Left lung (tissue), 10 donors: ENCODE measurements around the gene MYO18A. TPM values are rescaled to one million over a fixed set of nuclear protein-coding genes. Genes with fewer than 3 reads are reported as not detected.

Experiments used
- ATAC-seq: fragments of 200-7000 bp; cut with Tn5 transposase; one replicate; pipeline ENCODE4 v1.9.1; 2020; ENCODE audit warnings: moderate library complexity
- DNase-seq, 4 donors: peaks; one replicate each; pipeline ENCODE4 v3.0.0-alpha.2; 2013 to 2020
- H3K27ac ChIP-seq, 2 donors: fragments of 200-600 bp; sonication (generic) in 1 of 2; one replicate each; pipeline versions ENCODE4 v1.5.0 to v1.8.0; 2020 to 2021
- H3K27me3 ChIP-seq, 2 donors: fragments of 200-600 bp; sonication (generic) in 1 of 2; one replicate each; pipeline versions ENCODE4 v1.5.0 to v1.8.0; 2020 to 2021
- H3K36me3 ChIP-seq, 2 donors: fragments of 200-600 bp; sonication (generic) in 1 of 2; one replicate each; pipeline versions ENCODE4 v1.5.0 to v1.8.0; 2020 to 2021
- H3K4me1 ChIP-seq, 2 donors: fragments of 200-600 bp; one replicate each; pipeline ENCODE4 v1.8.0; 2021
- H3K4me3 ChIP-seq, 2 donors: fragments of 200-600 bp; sonication (generic) in 1 of 2; one replicate each; pipeline versions ENCODE4 v1.5.0 to v1.8.0; 2020 to 2021; ENCODE audit warnings: mild to moderate bottlenecking in 1 of 2
- H3K9me3 ChIP-seq, 2 donors: fragments of 200-600 bp; sonication (generic) in 1 of 2; one replicate each; pipeline versions ENCODE4 v1.5.0 to v1.8.0; 2020 to 2021
- intact Hi-C, 2 donors: fragments of 100-400 bp; cut with DNase I; formaldehyde crosslinking; loops; one replicate each; pipeline versions ENCODE4 v1.11.2 to v1.14.2; 2022
- polyA plus RNA-seq, 6 donors: library from polyadenylated mRNA; unstranded; fragments of 120-200 nt; gene quantifications; one replicate each; pipeline ENCODE4 v1.2.1, GENCODE V29; 2013; ENCODE audit not compliant: insufficient read length in 6 of 6
- total RNA-seq, 2 donors: library from RNA; stranded (reverse); fragmentation: NEBNext Ultra II Directional; extraction: Animal tissue kit (Norgen Biotek cat#: 25700); gene quantifications; one replicate each; pipeline ENCODE4 v1.2.1, GENCODE V29; 2021
- TF ChIP-seq, protein P1 (sequence below), 2 donors: fragments of 200-600 bp; sonication (generic) in 1 of 2; IDR thresholded peaks; one replicate each; pipeline versions ENCODE4 v1.5.0 to v1.8.0; 2021; ENCODE audit warnings: antibody characterized with exemption in 2 of 2
- donor health status: DM: no; HTN: yes; CAD: no.
- donor health status: DM: no; HTN: no; CAD: no.

Gene MYO18A
- total and polyA plus RNA-seq, 8 donors: 37.0 to 58.3 (median 40.4) TPM

DNA sequence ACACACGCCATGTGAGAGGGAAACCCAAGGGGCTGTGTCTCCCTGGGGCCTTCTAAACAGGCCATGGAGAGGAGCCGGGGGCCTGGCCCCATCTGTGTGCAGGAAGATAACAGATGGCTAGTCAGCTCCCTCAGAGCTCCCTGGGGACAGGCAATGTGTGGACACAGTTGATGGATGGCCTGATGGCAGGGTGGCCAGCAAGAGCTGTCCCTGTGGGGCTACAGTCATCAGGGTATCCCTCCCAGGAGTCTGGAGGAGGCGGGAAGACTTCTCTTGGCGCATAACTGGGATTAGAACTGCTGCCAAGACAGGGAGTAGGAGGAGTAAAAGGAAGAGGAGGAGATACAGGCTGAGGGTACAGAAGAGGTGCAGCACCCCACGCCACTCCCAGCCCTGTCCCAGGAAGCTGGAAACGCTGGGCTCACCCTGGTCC is 17.3 kb downstream of the MYO18A start:
- Histone ChIP-seq H3K4me3 (no peak overlapping the region), H3K9me3 (no peaks in the 10 kb centered on the region), H3K27ac (no peak overlapping the region), H3K36me3 (peaks cover 0 to 19% of the 10 kb centered on the region in 2 donors), H3K4me1 (peaks cover 16 to 38% of the 10 kb centered on the region in 2 donors), H3K27me3 (no peaks in the 10 kb centered on the region)
- DNase-seq: peak in 1 of 4 donors; percentile 54
- TF ChIP-seq, protein P1, sequence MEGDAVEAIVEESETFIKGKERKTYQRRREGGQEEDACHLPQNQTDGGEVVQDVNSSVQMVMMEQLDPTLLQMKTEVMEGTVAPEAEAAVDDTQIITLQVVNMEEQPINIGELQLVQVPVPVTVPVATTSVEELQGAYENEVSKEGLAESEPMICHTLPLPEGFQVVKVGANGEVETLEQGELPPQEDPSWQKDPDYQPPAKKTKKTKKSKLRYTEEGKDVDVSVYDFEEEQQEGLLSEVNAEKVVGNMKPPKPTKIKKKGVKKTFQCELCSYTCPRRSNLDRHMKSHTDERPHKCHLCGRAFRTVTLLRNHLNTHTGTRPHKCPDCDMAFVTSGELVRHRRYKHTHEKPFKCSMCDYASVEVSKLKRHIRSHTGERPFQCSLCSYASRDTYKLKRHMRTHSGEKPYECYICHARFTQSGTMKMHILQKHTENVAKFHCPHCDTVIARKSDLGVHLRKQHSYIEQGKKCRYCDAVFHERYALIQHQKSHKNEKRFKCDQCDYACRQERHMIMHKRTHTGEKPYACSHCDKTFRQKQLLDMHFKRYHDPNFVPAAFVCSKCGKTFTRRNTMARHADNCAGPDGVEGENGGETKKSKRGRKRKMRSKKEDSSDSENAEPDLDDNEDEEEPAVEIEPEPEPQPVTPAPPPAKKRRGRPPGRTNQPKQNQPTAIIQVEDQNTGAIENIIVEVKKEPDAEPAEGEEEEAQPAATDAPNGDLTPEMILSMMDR (IDR thresholded peaks at IDR 0.05): no peak
- no peak for ATAC-seq
- intact Hi-C loops: no loop called here

DNA sequence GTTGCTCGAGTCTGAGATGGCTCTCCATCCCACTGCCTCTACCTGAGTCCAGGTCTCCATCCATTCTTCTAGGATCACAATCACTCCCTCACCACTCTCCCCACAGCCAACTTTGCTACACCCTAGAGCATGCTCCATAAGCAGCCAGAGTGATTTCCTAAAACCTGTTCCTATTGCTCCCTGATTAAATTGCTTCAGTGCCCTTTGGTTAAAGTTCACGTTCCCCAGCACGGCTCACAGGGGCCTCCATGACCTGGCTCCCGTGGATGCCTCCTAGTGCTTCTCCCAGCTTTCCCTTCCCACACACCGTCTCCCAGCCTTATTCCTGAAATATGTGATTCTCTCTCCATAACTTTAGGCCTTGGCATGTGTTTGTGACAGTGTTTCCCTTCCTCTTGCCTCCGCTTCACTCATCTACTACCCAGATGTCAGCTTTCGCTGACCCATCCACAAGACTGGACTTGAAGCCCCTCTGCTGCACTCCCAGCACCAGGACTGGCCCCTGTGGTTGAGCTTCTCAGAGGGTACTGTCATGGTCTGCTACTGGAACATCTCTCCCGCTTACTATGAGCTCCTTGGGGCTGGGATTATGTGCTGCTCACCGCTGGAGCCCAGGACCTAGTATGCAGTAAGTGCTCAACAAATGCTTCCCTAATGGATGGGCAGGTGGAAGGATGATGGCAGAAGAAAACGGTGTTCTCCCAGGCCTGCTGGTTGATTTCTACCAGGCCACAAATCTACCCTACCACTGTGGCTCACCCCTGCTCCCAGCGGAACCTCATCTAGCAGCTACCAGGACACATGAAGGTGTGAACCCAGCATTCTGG is 17.9 kb downstream of the MYO18A start:
- no peak for DNase-seq
- ATAC-seq: no peak
- intact Hi-C loops: no loop called here
- Histone ChIP-seq H3K9me3 (no peaks in the 10 kb centered on the region), H3K4me3 (no peak overlapping the region), H3K36me3 (peaks cover 0 to 19% of the 10 kb centered on the region in 2 donors), H3K27me3 (no peaks in the 10 kb centered on the region), H3K27ac (no peak overlapping the region), H3K4me1 (peaks cover 22 to 44% of the 10 kb centered on the region in 2 donors)
- TF ChIP-seq, protein P1 (IDR thresholded peaks at IDR 0.05): no peak

DNA sequence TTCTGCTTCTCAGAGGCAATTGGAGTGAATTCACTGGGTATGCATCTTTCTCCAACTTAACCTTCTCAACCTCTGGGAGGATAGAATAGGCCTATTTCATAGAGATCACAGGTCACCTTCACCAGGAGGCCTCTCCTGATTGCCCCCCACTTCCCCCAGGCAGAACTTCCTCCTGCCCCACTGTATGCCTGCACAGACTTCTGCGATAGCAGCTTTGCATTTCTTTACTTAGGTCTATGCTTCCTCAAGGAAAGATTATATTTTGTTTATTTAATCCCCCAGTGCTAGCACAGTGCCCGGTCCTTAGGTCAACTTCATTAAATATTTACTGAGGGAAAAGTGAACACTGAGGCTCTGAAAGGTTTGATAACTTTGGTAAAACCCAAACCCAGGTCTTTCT is 19.9 kb downstream of the MYO18A start:
- peaks cover 0 to 3% of the 10 kb centered on the region in 2 donors for H3K36me3 ChIP-seq
- no peak overlapping the region for H3K27ac ChIP-seq
- H3K27me3 ChIP-seq: no peaks in the 10 kb centered on the region
- H3K9me3 ChIP-seq: no peaks in the 10 kb centered on the region
- intact Hi-C loops: no loop called here
- peaks cover 41 to 65% of the 10 kb centered on the region in 2 donors for H3K4me1 ChIP-seq
- DNase-seq: no peak
- H3K4me3 ChIP-seq: no peak overlapping the region
- TF ChIP-seq, protein P1 (IDR thresholded peaks at IDR 0.05): no peak
- no peak for ATAC-seq

DNA sequence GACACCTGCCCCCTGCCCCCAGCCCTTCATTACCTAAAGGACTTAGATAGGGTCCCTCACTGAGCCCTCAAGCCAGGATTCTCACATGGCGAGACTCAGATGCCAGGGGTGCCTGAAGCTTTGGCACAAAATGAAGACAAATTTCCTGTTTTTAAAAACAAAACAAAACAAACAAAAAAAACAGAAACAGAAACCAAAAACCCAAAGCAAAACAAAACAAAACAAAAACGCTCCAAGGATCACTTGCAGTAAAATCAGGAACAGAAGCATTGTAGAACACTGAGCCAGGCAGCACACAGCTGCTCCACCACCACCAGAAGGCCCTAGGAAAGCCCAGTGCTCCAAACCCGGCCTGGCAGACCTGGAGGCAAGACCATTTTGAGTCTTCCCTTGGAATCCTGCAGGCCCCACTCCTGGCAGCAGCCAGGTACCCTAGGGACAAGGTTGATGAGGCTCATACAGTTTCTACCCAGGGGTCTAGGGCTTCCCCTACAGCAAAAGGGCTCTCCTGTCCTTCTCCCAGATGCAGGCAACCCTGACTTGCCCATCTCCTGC is 20.8 kb downstream of the MYO18A start:
- ATAC-seq (no peak), DNase-seq (no peak)
- Histone ChIP-seq H3K9me3 (no peaks in the 10 kb centered on the region), H3K27ac (peak overlapping the region; percentile 19 to 64), H3K36me3 (no peaks in the 10 kb centered on the region), H3K4me3 (no peak overlapping the region), H3K4me1 (peaks cover 50 to 74% of the 10 kb centered on the region in 2 donors), H3K27me3 (no peaks in the 10 kb centered on the region)
- TF ChIP-seq, protein P1 (IDR thresholded peaks at IDR 0.05): no peak
- intact Hi-C loops: no loop called here
